Activated T-cell treated with anti-CD3 and anti-CD28 coated beads, Interleukin-2, amount 50 U/mL, for 48 hours (primary cell): ENCODE data around the gene PITPNM3.
A peak's percentile ranks its signal among the peaks of the same experiment; 100 is the strongest.

Experiments
- DNase-seq, 2 experiments: peaks; one replicate each; pipeline ENCODE4 v3.0.0-alpha.2; 2020

The PITPNM3 gene

DNA sequence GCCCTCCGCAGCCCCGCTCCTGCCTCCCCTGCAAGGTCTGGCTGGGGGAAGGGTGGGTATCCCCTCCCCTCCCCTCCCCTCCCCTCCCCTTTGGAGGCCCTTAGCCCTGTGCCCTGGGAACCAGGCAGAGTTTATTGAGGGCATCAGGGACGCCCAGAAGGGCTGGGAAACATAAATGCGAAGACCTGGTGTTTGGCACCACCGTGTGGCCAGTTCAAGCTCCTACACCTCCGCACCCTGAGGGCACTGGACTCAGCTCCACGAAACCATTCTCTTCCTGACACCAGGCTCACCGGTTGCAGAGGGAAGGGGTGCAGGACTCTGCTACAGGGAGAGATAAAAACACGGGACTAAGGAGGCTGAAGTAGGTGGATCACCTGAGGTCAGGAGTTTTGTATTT lies 120.4 kb downstream of the PITPNM3 start:
- peak; percentile 70 to 73 for DNase-seq

DNA sequence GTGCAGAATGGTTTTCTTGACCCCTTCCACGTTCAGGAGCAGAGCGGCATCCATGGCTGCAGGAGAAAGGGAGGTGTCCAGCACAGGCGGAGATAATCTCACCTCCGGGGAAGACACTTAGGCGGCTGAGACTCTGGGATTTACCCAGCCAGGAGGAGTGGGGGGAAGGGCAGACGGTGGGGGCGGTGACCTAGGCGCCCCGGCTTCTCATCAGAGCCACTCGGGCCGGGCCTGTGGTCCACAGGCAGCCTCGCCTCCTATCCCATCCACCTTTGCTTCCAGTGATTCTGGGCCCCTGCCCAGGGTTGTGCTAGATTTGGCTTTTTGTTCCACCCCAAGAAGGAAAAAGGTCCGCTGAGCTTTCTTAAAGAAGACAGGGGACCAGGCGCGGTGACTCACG lies 121.3 kb downstream of the PITPNM3 start, which contains the start of gene AIPL1:
Gene AIPL1, minus strand, starts transcription at position 71 of the 400 bp plus-strand sequence. Its CDS starts 17 bp downstream, at position 54.
- DNase-seq = no peak

DNA sequence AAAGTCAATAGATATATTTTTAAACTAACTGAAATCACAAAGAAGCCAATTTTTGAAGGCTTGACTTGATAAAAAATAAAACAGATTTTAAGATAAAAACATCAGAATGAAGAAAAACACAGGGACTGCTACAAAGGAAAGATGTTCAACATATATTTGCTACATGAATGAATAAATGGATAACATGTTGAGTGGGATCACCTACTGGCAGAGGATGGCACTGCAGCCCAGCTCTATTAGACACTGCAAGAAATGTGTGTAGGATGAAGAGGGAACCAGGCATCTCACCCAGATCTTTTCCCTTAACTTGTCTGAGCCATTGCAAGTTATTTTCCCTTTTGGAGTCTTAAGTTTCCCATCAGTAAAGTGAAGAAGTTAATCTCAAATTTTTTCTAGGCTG lies 125.6 kb downstream of the PITPNM3 start:
- peak in 1 of 2 experiments; percentile 47 for DNase-seq

DNA sequence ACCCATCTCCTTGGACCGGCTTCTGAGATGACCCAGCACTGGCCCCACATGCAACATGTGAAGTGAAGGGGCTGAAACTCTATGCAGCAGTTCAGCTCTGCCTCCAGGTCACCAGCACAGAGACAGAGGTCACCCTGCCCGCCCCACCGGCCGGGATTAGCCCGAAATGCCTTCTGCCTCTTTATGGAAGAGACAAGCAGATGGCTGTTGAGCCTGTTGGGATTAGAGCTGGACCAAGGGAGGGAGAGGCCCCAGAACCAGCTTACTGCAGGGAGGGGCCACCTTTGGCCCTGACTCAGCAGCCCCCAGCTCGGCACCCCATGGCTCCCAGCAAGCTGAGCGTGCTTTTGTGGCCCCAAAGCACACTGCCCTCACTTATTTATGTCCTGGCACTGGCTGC lies 127.1 kb downstream of the PITPNM3 start:
- DNase-seq = no peak

DNA sequence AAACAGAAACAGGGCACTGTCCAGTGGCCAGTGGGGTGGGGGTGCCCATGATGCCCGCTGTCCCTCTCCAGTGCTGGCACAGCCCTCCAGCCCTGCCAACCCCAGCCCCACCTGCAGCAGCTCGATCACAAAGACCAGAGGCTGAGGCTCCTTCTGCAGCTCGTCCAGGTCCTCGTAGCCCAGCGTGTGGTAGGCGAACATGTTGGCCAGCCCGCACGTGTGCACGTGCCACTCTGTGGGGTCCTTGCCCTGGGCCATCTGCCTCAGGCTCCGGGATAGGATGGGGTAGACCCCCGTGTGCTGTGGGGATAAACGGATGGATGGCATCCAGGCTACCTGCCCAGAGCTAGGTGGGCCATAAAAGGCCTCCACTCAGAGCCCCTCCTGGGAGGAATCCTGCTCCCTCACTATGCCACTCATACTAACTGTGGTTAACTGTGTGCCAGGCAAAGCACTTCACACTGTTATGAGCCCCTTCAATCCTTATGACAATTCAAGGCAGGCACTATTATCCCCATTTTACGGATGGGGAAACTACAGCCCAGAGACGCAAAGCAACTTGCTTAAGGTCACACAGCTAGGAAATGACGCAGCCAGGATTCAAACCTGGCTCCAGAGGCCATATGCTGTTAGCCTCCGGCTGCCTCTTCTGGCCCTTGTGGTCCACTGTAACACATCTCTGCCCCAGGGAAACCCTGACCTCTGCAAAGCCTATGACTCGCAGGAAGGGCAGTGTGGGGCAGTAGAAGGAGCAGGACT lies 128.0 kb downstream of the PITPNM3 start:
- no peak for DNase-seq

DNA sequence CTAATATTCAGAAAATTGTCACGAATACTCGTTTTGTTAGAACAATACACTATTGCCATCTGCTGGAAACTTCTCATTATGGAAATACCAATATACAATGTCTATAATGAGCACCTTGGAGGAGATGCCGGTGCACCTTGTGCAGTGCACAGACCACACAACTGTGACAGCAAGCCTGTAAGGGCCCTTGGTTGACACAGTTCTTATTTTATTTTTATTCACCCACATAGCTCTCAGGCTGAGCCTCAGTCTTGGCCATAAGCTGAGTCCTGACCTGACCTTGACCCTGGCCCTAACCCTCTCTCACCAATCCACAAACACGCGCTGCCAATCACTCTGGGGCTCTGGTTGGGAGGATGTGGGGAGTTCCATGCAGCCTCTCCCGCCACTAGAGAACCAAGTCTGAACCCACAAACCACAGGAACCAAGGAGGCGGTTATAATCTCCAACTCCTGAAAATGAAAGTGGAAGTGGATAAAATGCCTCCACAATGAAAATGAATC lies 129.0 kb downstream of the PITPNM3 start:
- peak; percentile 61 to 64 for DNase-seq

DNA sequence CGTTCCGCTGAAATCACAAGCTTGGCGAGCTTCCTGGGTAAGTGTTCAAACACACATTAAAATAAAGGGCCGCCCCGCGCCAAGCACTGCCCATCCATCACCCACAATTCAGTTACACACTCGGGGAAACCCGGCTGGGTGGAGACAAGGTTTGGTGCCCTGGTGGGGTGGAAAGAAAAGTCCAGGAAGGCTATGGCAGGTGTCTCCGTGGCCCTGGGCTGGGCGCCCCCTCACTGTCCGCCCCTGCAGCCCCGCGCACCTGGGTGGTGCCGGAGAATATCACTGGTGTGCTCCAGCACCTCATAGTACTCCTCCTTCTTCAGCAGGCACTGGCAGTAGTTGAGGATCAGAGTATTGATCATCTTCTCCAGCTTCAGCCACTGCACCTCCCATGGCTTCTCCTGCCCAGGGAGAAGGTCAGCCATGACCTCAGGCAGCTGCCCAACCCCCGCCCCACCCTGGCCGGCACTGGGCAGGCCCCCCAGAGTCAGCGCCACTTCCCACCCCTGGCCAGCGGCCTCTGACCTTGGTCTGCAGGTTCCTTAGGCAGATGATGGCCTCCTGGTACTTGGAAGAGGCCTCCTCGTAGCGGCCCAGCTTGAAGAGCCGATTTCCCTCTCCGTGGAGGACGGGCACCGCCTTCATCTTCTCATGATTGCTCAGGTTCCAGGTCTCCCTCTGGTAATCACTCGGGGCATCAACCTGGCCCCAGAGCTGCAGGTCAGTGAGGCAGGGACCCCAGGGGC lies 129.8 kb downstream of the PITPNM3 start:
- DNase-seq = no peak

DNA sequence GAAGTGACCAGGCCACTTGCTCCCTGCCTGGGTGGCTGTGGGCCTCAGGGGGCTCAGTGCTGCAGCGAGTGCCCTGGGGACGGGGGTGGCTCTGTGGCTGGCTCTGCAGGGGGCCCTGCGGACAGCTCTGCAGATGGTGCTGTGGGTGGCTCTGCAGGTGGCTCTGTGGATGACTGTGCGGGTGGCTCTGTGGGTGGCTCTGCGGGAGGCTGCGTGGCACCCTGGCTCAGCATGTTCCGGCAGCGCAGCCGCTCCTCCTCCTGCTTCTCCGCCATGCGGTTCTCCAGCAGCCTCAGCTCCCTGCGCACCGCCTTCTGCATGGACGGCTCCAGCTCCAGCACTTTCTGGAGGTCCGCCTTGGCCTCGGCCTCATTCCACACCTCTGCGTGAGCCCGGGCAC lies 130.9 kb downstream of the PITPNM3 start:
- no peak for DNase-seq

DNA sequence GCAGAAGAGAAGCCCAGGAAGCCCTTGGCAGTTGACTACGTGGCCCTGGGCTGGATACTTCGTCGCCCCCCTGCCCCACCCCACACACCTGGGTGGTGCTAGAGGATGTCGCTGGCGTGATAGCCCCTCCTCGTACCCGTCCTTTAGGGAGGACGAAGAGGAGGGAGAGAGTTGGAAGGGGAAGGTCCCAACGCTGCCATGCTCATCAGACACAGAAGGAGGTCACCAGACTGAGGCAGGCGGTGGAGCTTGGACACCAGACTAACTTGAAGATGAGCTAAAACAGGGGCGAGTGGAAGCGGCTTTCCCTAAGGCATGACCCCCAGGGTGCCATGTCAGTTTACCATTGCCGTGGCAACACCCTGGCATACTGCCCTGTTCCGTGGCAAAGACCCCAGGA lies 132.4 kb downstream of the PITPNM3 start:
- no peak for DNase-seq

DNA sequence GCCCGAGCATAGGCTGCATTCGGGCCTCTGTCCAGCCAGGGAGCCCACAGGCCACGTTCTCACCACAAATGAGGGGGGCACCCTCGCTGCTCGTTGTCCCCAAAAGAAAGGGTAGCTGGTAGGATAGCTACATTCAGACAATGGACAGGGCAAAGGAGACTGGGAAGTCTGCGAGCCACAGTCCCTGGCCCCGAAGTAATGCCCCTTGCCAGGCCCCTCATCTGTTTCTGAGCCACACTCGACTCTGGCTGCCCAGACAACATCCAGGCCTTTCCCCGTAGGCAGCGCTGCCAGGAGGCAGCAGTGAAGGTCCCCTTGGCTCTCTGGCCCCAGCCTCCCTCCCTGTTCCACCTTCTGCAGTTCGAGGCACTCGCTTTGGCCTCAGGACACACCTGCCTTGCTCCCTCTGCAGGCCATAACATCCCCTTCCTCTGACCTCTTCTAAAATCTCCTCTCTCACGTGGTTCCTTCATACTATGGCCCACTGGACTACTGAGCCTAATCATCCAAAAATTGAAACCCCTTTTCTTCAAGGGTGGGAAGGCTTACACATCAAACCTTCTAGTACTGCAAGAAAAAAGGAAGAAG lies 133.6 kb downstream of the PITPNM3 start:
- DNase-seq = no peak

DNA sequence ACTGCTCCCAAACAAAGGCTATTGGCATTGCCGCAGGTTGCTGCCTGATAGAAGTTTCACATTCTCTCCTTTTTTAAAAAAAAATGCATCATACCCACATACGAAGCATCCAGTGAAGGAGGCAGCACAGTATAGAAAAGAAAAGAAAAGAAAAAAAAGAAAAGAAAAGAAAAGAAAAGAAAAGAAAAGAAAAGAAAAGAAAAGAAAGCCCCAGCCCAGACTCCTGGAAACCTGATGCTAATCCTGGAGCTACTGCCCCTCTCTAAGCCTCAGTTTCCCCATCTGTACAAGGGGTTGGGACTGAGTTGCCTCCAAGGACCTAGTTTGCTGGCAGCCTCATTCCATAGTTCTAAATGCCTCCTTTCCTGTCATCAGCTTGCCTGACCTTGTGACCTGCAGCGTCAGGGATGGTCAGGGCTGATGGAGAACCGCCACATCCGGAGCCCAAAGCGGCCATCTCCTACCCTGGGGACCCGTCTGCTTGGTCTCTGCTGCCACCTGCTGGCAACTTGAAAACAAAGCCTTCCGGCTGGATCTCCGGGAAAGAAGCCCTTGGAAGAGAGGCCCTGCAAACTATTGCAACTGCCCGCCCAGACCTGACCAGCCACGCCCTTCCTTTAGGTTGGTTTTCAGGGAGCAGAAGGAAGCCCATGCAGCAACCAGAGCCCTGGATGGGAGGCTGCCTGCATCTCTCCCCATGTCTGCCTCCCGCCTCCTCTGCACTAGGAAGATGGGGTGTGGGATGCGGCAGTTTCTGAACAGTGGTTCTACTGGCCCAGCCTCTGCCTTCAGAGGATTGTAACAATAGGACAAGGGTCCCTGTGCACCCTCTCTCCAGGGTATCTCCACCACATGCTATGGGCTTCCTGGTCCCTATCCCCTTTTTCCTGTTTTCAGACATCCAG lies 134.4 kb downstream of the PITPNM3 start:
- peak; percentile 82 to 83 for DNase-seq

DNA sequence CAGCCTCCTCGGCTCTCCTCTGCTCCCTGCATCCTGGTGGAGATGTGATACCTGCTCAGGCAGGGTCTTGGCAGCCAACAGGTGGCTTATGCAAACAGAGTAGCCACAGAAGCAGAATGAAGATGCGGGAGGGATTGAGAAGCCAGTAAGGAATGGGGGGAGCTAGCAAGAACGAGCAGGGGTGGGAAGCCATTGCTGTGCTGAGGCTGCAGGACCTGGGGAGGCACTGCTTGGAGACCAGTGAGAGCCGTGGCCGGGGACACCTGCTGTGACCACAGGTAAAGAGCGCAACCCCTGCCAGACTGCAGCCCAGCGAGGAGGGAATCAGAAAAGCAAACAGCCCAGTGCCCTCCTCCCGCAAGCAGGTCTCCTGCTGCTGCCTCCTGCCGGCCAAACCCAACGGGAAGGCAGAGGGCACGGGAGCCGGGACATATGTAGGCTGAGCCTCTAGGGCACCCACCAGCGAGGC lies 136.1 kb downstream of the PITPNM3 start:
- peak; percentile 37 to 46 for DNase-seq

DNA sequence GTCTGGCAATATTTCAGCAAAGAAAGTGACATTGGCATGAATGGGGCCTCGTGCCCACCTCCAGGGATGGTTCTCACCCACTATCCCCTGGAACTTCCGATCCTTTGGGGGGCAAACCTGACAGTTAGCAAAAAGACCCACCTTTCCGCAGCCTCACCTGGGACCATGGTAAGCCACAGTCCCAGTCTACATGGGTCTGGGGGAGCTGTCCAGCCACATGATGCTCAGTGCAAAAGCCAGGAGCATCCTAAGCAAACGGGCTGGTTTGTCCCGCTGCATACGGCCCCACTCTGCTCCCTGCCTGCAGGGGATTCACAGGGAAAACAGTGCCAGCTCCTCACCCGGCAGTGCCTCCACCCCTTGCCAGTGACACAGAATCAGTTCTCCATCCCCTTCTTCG lies 140.7 kb downstream of the PITPNM3 start:
- DNase-seq = no peak

DNA sequence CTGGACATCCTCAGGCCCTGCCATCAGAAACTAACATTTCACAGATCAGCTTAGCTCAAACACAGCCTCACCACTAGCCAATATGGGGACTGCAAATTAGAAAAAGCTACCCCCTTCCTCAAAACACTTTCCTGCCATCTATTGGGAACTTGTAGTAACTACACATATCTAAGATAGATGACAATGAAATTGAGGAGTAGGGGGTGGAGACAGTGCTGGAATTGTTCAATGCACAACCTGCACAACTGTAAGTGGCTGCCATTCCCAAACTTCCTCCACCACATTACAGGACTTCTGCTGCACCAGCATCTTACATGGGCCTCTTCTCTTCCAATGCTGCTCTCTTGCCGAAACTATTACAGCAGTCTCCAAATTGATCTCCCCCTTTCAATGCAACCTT lies 143.3 kb downstream of the PITPNM3 start:
- DNase-seq = no peak

DNA sequence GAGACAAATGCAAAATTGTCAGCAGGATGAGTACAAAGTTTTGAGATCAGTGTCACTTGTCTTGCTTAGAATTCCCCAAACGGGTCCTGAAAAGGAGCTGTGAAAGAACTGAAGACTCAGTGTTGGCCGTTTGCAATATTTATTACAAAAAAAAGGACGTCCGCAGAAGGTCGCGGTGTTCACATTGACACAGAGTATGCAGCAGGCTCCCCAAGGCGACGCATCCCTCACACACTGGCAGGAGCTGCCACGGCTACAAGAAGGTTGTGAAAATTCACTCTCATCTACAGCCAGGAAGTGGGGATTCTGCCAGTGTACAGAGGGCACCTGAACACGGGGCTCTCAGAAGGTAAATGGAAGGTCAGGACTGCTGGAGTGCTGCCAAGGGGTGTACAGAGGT lies 147.6 kb downstream of the PITPNM3 start:
- no peak for DNase-seq

DNA sequence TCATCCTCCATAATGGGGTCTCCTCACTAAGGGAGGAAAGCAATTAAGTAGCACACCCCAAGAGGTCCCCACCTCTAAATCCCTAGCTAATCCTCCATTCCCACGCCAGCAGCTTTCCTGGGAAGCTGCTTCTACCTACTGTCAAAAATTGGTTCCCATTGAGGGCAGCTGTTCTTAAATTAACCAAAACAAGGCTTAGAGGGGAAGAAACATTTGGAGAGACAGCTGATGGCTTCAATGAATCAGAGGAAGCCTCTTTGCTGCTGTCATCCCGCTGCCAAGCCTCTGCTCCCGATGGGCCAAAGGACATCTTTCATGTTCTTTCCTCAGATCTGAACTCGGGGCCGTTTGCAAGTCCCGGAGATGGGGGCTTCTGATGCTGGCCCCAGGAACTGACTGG lies 148.1 kb downstream of the PITPNM3 start:
- DNase-seq = no peak

DNA sequence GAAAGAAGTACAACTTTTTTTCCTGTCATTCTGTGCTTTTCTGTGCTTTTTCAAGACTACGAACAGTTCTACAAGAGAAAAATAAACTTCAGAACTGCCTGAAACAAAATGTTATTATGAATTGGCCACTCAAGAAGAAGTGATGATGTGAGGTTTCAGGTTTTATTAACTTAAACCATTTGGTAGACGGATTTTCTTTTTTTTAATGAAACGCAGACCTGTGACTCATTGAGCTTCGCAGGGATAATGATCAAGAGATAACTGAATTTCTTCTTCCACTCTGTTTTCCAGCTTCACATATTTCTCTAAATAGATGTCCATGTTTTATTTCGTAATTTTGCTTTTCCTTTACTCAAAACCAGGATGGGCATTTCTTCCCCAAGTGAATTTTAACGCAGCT lies 154.1 kb downstream of the PITPNM3 start:
- no peak for DNase-seq
